Measurements from ENCODE around the gene FOXS1. TPM values are rescaled to one million over a fixed set of nuclear protein-coding genes. Genes with fewer than 3 reads are reported as not detected.

Gene FOXS1
- total RNA-seq, 6 experiments from 2014 or later, result 0.15 to 0.31 TPM; not detected in 4

- H3K27ac ChIP-seq, result no peak overlapping the region
- WGBS (ENCODE audit: insufficient coverage, low coverage, low lambda C conversion rate, missing lambda C conversion rate), result 80% methylated on average over 1 of the region's 8 CpGs
- intact Hi-C loops (cut with DNase I), result no loop called here
- ATAC-seq, result no peak
- H3K9me3 ChIP-seq, result no peaks in the 10 kb centered on the region
- no peaks in the 10 kb centered on the region for H3K36me3 ChIP-seq
- TF ChIP-seq CTCF (IDR thresholded peaks at IDR 0.05), result no peak
- TF ChIP-seq POLR2A (IDR thresholded peaks at IDR 0.05), result no peak
- peak in 1 of 3 donors; percentile 37 for DNase-seq
- H3K4me3 ChIP-seq, result no peak overlapping the region
- H3K4me1 ChIP-seq, result peaks cover 0 to 10% (median 0%) of the 10 kb centered on the region in 4 donors
- H3K27me3 ChIP-seq, result peaks cover 0 to 9% of the 10 kb centered on the region in 2 donors
Observed at GRCh38 chr20:31862506-31862905, 17.1 kb upstream of the FOXS1 start.

- 52% methylated on average over 4 of the region's 5 CpGs for WGBS (ENCODE audit: insufficient coverage, low coverage, low lambda C conversion rate, missing lambda C conversion rate)
- H3K4me3 ChIP-seq, result no peak overlapping the region
- intact Hi-C loops (cut with DNase I), result no loop called here
Observed at GRCh38 chr20:31862157-31862470, 16.7 kb upstream of the FOXS1 start.

DNA sequence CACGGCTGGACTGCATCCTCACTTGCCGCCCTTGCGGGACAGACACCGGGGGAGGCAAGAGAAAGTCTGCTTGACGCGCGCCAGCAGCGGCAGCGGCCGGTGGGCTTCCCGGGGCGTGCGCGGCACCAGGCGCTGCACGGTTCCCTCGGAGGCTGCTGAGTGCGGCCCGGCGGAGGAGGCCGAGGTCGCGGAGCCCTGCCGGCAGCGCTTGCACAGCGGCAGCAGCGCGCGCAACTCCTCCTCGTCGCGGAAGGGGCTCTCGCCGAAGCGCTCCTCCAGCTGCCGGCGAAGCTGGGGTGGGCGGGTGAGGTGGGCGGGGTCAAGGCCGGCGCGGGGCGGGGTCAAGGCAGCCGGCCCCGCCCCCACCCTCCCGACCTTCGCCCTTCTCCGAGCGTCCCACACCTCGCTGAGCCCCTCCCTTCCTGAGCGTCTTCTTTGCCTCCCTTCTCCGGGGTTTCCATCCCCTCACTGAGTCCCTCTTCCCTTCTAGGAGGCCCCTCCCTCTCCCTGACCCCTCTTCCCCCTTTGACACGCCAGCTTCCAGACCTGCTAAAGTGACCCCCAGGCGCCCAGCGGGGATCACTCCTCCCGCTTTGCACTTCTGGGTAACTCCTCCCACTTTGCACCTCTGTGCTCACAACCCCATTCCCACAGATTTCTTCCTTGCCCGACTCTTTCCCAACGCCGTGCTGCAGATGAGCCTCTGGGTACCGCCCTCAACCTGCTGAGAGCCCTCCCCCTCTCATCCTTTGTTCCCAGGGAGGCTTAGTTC lies 16.2 kb upstream of the FOXS1 start:
- Histone ChIP-seq H3K27me3 (peaks cover 0 to 9% of the 10 kb centered on the region in 2 donors), H3K27ac (no peak overlapping the region), H3K36me3 (no peaks in the 10 kb centered on the region), H3K4me1 (peaks cover 0 to 10% (median 0%) of the 10 kb centered on the region in 4 donors), H3K4me3 (peak overlapping the region; percentile 34 to 54 (median 41)), H3K9me3 (no peaks in the 10 kb centered on the region)
- peak; percentile 56 to 76 (median 74) for ATAC-seq
- 8% methylated on average over 20 of the region's 60 CpGs for WGBS (ENCODE audit: insufficient coverage, low coverage, low lambda C conversion rate, missing lambda C conversion rate)
- DNase-seq, result peak in 2 of 3 donors; percentile 60 to 61
- no peak for TF ChIP-seq POLR2A (IDR thresholded peaks at IDR 0.05)
- no peak for TF ChIP-seq CTCF (IDR thresholded peaks at IDR 0.05)
- intact Hi-C loops (cut with DNase I), result no loop called here

More at GRCh38 chr20:31862157-31862470, 16.7 kb upstream of the FOXS1 start:
- H3K36me3 ChIP-seq, result no peaks in the 10 kb centered on the region
- H3K4me1 ChIP-seq, result peaks cover 0 to 10% (median 0%) of the 10 kb centered on the region in 4 donors
- H3K27me3 ChIP-seq, result peaks cover 0 to 9% of the 10 kb centered on the region in 2 donors
- no peaks in the 10 kb centered on the region for H3K9me3 ChIP-seq
- no peak overlapping the region for H3K27ac ChIP-seq
- DNase-seq (no peak), ATAC-seq (no peak)
- no peak for TF ChIP-seq CTCF (IDR thresholded peaks at IDR 0.05)
- TF ChIP-seq POLR2A (IDR thresholded peaks at IDR 0.05), result no peak

DNA sequence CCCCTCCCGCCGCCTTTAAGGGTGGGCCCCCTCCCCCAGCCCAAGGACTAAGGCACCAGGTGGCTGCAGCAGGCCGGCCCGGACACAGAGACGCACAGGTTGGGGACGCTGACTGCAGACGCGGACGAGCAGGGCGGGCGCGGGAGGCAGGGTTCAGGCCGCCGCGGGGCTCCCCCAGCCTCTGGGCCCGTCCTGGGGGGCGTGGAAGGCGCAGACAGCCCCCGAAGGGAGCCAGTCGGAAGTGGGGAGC lies 15.7 kb upstream of the FOXS1 start:
- H3K36me3 ChIP-seq, result no peaks in the 10 kb centered on the region
- TF ChIP-seq POLR2A (IDR thresholded peaks at IDR 0.05) (no peak), CTCF (IDR thresholded peaks at IDR 0.05) (no peak)
- peak overlapping the region; percentile 34 to 54 (median 41) for H3K4me3 ChIP-seq
- DNase-seq, result peak in 1 of 3 donors; percentile 55
- H3K27ac ChIP-seq, result no peak overlapping the region
- peaks cover 0 to 9% of the 10 kb centered on the region in 2 donors for H3K27me3 ChIP-seq
- 3% methylated on average over 7 of the region's 20 CpGs for WGBS (ENCODE audit: insufficient coverage, low coverage, low lambda C conversion rate, missing lambda C conversion rate)
- intact Hi-C loops (cut with DNase I), result no loop called here
- peaks cover 0 to 10% (median 0%) of the 10 kb centered on the region in 4 donors for H3K4me1 ChIP-seq
- H3K9me3 ChIP-seq, result no peaks in the 10 kb centered on the region
- peak; percentile 3 to 24 (median 14) for ATAC-seq

Data from right lobe of liver (tissue), 6 donors.